ENCODE data around the gene FMR1NB.

Gene FMR1NB

GRCh38 chrX:147981038-147981752 is at the start of gene FMR1NB:
Gene FMR1NB (plus strand): TSS chrX:147981337. CDS start chrX:147981403, 66 bp downstream.
- H3K4me1 ChIP-seq (ENCODE audit: control insufficient read depth, insufficient read depth, low read length, unreplicated experiment) = no peaks in the 10 kb centered on the region
- H3K4me3 ChIP-seq (ENCODE audit: low read depth, low read length) = no peak within 1 kb of the TSS
- H3K27ac ChIP-seq (ENCODE audit: low read depth, low read length) = no peak within 1 kb of the TSS
- no peaks in the 10 kb centered on the region for H3K36me3 ChIP-seq (ENCODE audit: insufficient read depth, low read length)
- H3K79me2 ChIP-seq (ENCODE audit: control insufficient read depth, insufficient read depth, low read length, unreplicated experiment) = no peaks in the 10 kb centered on the region
- no peaks in the 10 kb centered on the region for H3K27me3 ChIP-seq (ENCODE audit: insufficient read depth, low read length)
- H2AFZ ChIP-seq (ENCODE audit: low read length, unreplicated experiment) = no peak within 1 kb of the TSS

GRCh38 chrX:147933815-147934214 is 47.3 kb upstream of the FMR1NB start:
- Histone ChIP-seq H3K4me1 (ENCODE audit: control insufficient read depth, insufficient read depth, low read length, unreplicated experiment) (no peaks in the 10 kb centered on the region), H3K27ac (ENCODE audit: low read depth, low read length) (no peak overlapping the region), H3K79me2 (ENCODE audit: control insufficient read depth, insufficient read depth, low read length, unreplicated experiment) (no peaks in the 10 kb centered on the region), H3K36me3 (ENCODE audit: insufficient read depth, low read length) (peaks cover 8% of the 10 kb centered on the region; the same call in 1 of the 2 replicates), H3K4me3 (ENCODE audit: low read depth, low read length) (no peak overlapping the region), H3K27me3 (ENCODE audit: insufficient read depth, low read length) (no peaks in the 10 kb centered on the region), H2AFZ (ENCODE audit: low read length, unreplicated experiment) (no peak overlapping the region)

- H2AFZ ChIP-seq (ENCODE audit: low read length, unreplicated experiment) = no peak overlapping the region
- H3K36me3 ChIP-seq (ENCODE audit: insufficient read depth, low read length) = peaks cover 5% of the 10 kb centered on the region; the same call in 1 of the 2 replicates
- no peaks in the 10 kb centered on the region for H3K79me2 ChIP-seq (ENCODE audit: control insufficient read depth, insufficient read depth, low read length, unreplicated experiment)
- H3K27me3 ChIP-seq (ENCODE audit: insufficient read depth, low read length) = no peaks in the 10 kb centered on the region
- H3K27ac ChIP-seq (ENCODE audit: low read depth, low read length) = no peak overlapping the region
- H3K4me3 ChIP-seq (ENCODE audit: low read depth, low read length) = no peak overlapping the region
- H3K4me1 ChIP-seq (ENCODE audit: control insufficient read depth, insufficient read depth, low read length, unreplicated experiment) = no peaks in the 10 kb centered on the region
Measured at GRCh38 chrX:147935156-147935758, 45.9 kb upstream of the FMR1NB start.

GRCh38 chrX:147945286-147945685 is 35.9 kb upstream of the FMR1NB start:
- no peaks in the 10 kb centered on the region for H3K4me1 ChIP-seq (ENCODE audit: control insufficient read depth, insufficient read depth, low read length, unreplicated experiment)
- H3K4me3 ChIP-seq (ENCODE audit: low read depth, low read length) = no peak overlapping the region
- H3K36me3 ChIP-seq (ENCODE audit: insufficient read depth, low read length) = peaks cover 8% of the 10 kb centered on the region; the same call in 1 of the 2 replicates
- H3K27me3 ChIP-seq (ENCODE audit: insufficient read depth, low read length) = no peaks in the 10 kb centered on the region
- no peaks in the 10 kb centered on the region for H3K79me2 ChIP-seq (ENCODE audit: control insufficient read depth, insufficient read depth, low read length, unreplicated experiment)
- no peak overlapping the region for H3K27ac ChIP-seq (ENCODE audit: low read depth, low read length)
- H2AFZ ChIP-seq (ENCODE audit: low read length, unreplicated experiment) = no peak overlapping the region

- no peaks in the 10 kb centered on the region for H3K36me3 ChIP-seq (ENCODE audit: insufficient read depth, low read length)
- no peaks in the 10 kb centered on the region for H3K27me3 ChIP-seq (ENCODE audit: insufficient read depth, low read length)
- no peak overlapping the region for H3K27ac ChIP-seq (ENCODE audit: low read depth, low read length)
- no peaks in the 10 kb centered on the region for H3K79me2 ChIP-seq (ENCODE audit: control insufficient read depth, insufficient read depth, low read length, unreplicated experiment)
- no peak overlapping the region for H2AFZ ChIP-seq (ENCODE audit: low read length, unreplicated experiment)
- H3K4me3 ChIP-seq (ENCODE audit: low read depth, low read length) = no peak overlapping the region
- no peaks in the 10 kb centered on the region for H3K4me1 ChIP-seq (ENCODE audit: control insufficient read depth, insufficient read depth, low read length, unreplicated experiment)
Measured at GRCh38 chrX:147948531-147948930, 32.6 kb upstream of the FMR1NB start.

- H3K27me3 ChIP-seq (ENCODE audit: insufficient read depth, low read length) = no peaks in the 10 kb centered on the region
- H3K4me1 ChIP-seq (ENCODE audit: control insufficient read depth, insufficient read depth, low read length, unreplicated experiment) = no peaks in the 10 kb centered on the region
- no peak overlapping the region for H3K4me3 ChIP-seq (ENCODE audit: low read depth, low read length)
- no peak overlapping the region for H3K27ac ChIP-seq (ENCODE audit: low read depth, low read length)
- no peaks in the 10 kb centered on the region for H3K36me3 ChIP-seq (ENCODE audit: insufficient read depth, low read length)
- H2AFZ ChIP-seq (ENCODE audit: low read length, unreplicated experiment) = no peak overlapping the region
- no peaks in the 10 kb centered on the region for H3K79me2 ChIP-seq (ENCODE audit: control insufficient read depth, insufficient read depth, low read length, unreplicated experiment)
Measured at GRCh38 chrX:147950352-147950751, 30.8 kb upstream of the FMR1NB start.

- Histone ChIP-seq H3K4me3 (ENCODE audit: low read depth, low read length) (no peak overlapping the region), H3K27me3 (ENCODE audit: insufficient read depth, low read length) (no peaks in the 10 kb centered on the region), H3K27ac (ENCODE audit: low read depth, low read length) (no peak overlapping the region), H2AFZ (ENCODE audit: low read length, unreplicated experiment) (no peak overlapping the region), H3K36me3 (ENCODE audit: insufficient read depth, low read length) (no peaks in the 10 kb centered on the region), H3K4me1 (ENCODE audit: control insufficient read depth, insufficient read depth, low read length, unreplicated experiment) (peaks cover 6% of the 10 kb centered on the region), H3K79me2 (ENCODE audit: control insufficient read depth, insufficient read depth, low read length, unreplicated experiment) (no peaks in the 10 kb centered on the region)
Measured at GRCh38 chrX:147953976-147954375, 27.2 kb upstream of the FMR1NB start.

- Histone ChIP-seq H3K4me3 (ENCODE audit: low read depth, low read length) (no peak overlapping the region), H3K79me2 (ENCODE audit: control insufficient read depth, insufficient read depth, low read length, unreplicated experiment) (no peaks in the 10 kb centered on the region), H3K36me3 (ENCODE audit: insufficient read depth, low read length) (no peaks in the 10 kb centered on the region), H3K27ac (ENCODE audit: low read depth, low read length) (no peak overlapping the region), H2AFZ (ENCODE audit: low read length, unreplicated experiment) (no peak overlapping the region), H3K4me1 (ENCODE audit: control insufficient read depth, insufficient read depth, low read length, unreplicated experiment) (peaks cover 6% of the 10 kb centered on the region), H3K27me3 (ENCODE audit: insufficient read depth, low read length) (no peaks in the 10 kb centered on the region)
Measured at GRCh38 chrX:147957291-147957690, 23.8 kb upstream of the FMR1NB start.

- Histone ChIP-seq H3K4me3 (ENCODE audit: low read depth, low read length) (no peak overlapping the region), H3K4me1 (ENCODE audit: control insufficient read depth, insufficient read depth, low read length, unreplicated experiment) (peaks cover 6% of the 10 kb centered on the region), H2AFZ (ENCODE audit: low read length, unreplicated experiment) (no peak overlapping the region), H3K36me3 (ENCODE audit: insufficient read depth, low read length) (no peaks in the 10 kb centered on the region), H3K27ac (ENCODE audit: low read depth, low read length) (no peak overlapping the region), H3K79me2 (ENCODE audit: control insufficient read depth, insufficient read depth, low read length, unreplicated experiment) (no peaks in the 10 kb centered on the region), H3K27me3 (ENCODE audit: insufficient read depth, low read length) (no peaks in the 10 kb centered on the region)
Measured at GRCh38 chrX:147958291-147958690, 22.8 kb upstream of the FMR1NB start.

GRCh38 chrX:147960722-147961121 is 20.4 kb upstream of the FMR1NB start:
- Histone ChIP-seq H3K79me2 (ENCODE audit: control insufficient read depth, insufficient read depth, low read length, unreplicated experiment) (no peaks in the 10 kb centered on the region), H3K4me1 (ENCODE audit: control insufficient read depth, insufficient read depth, low read length, unreplicated experiment) (peaks cover 6% of the 10 kb centered on the region), H3K27me3 (ENCODE audit: insufficient read depth, low read length) (no peaks in the 10 kb centered on the region), H3K27ac (ENCODE audit: low read depth, low read length) (no peak overlapping the region), H2AFZ (ENCODE audit: low read length, unreplicated experiment) (no peak overlapping the region), H3K36me3 (ENCODE audit: insufficient read depth, low read length) (no peaks in the 10 kb centered on the region), H3K4me3 (ENCODE audit: low read depth, low read length) (no peak overlapping the region)

GRCh38 chrX:147962476-147962875 is 18.7 kb upstream of the FMR1NB start:
- H3K27me3 ChIP-seq (ENCODE audit: insufficient read depth, low read length) = no peaks in the 10 kb centered on the region
- no peak overlapping the region for H2AFZ ChIP-seq (ENCODE audit: low read length, unreplicated experiment)
- H3K79me2 ChIP-seq (ENCODE audit: control insufficient read depth, insufficient read depth, low read length, unreplicated experiment) = no peaks in the 10 kb centered on the region
- H3K4me3 ChIP-seq (ENCODE audit: low read depth, low read length) = no peak overlapping the region
- H3K4me1 ChIP-seq (ENCODE audit: control insufficient read depth, insufficient read depth, low read length, unreplicated experiment) = peaks cover 6% of the 10 kb centered on the region
- H3K36me3 ChIP-seq (ENCODE audit: insufficient read depth, low read length) = no peaks in the 10 kb centered on the region
- no peak overlapping the region for H3K27ac ChIP-seq (ENCODE audit: low read depth, low read length)
